GM23248 (cell line): Measurements from ENCODE around the gene PDXDC1.
"Not testable (repeated sequence)": the region's sequence is repeated elsewhere in the genome, so short reads cannot be mapped to it uniquely, and the experiment has no call there.

Source experiments
- EZH2 ChIP-seq: fragments of 200-600 bp; sonication (generic); IDR thresholded peaks from 2 replicates; pipeline ENCODE4 v1.6.1; 2018; ENCODE audit warnings: antibody characterized with exemption, mild to moderate bottlenecking; ENCODE audit not compliant: insufficient read depth, poor library complexity, severe bottlenecking
- EZH2phosphoT487 ChIP-seq: fragments of 200-600 bp; sonication (generic); IDR thresholded peaks from 2 replicates; pipeline ENCODE4 v1.6.1; 2018; ENCODE audit warnings: antibody characterized with exemption, moderate library complexity, mild to moderate bottlenecking, low read depth; ENCODE audit not compliant: insufficient read depth

DNA sequence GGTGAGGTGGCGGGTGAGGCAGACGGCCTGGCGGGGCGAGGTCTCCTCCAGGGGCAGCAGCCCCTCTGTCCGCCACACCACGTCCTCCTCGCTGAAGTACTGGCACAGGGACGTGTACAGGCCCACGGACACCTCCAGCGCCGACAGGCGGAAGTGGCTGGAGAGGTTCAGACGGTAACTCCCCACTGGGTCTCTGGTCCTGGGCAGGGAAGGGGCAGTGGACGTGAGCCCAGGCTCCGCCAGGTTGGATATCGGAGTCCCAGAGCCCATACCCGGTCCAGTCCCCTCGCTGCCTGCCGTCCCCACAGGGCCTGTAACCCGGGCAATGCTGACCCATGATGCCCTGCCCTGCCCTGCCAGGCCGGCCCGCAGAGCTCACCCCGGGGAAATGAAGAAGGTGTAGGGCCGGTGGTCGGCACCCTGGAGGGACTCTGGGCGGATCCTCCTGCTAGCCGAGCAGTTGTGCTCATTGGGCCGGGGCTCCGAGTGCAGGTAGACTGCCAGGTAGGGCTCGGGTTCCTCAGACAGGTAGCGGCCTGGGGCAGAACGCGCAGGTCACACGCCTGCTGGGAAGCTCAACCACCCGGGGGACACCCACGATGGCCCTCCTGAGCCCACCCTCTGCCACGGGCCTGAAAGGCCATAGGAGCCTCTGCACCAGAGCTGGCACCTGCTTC lies 155.6 kb downstream of the PDXDC1 start:
- TF ChIP-seq EZH2phosphoT487, EZH2: not testable (repeated sequence)
